KOPT-K1 (cell line): ENCODE measurements around the gene C14orf132.

Experiments used
- H3K27ac ChIP-seq: fragments of 200-600 bp; sonication (generic); 2 replicates; pipeline ENCODE4 v1.5.1; 2016; ENCODE audit warnings: antibody characterized with exemption, mild to moderate bottlenecking, low read depth, low read length; ENCODE audit not compliant: poor library complexity, severe bottlenecking
- H3K36me3 ChIP-seq: fragments of 200-600 bp; sonication (generic); 2 replicates; pipeline ENCODE4 v1.5.1; 2017; ENCODE audit warnings: antibody characterized with exemption, mild to moderate bottlenecking, low read length, moderate library complexity; ENCODE audit not compliant: insufficient read depth
- H3K9me3 ChIP-seq: fragments of 200-600 bp; sonication (generic); 2 replicates; pipeline ENCODE4 v1.5.1; 2017; ENCODE audit warnings: antibody characterized with exemption, low read length, mild to moderate bottlenecking; ENCODE audit not compliant: insufficient read depth, poor library complexity, severe bottlenecking

The C14orf132 gene

DNA sequence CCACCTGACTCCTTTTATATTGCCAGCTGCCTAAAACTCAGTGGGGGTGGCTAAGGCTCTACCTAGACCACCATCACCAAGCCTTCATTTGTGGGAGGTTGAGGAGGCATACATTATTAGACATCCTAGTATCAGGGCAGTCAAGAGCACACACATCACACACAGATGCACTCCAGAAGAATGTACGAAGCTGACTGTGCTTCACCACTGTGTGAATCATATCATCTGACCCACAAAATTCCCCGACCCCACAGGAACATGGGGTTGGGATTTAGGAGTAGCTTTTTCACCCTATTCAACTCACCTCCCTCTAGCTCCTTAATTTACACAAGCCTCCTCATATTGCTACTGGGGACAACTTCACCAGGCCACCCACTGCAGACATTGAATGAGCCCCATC, 100.7 kb downstream of the C14orf132 start:
- no peak overlapping the region for H3K27ac ChIP-seq
- peaks cover 6% of the 10 kb centered on the region for H3K9me3 ChIP-seq

DNA sequence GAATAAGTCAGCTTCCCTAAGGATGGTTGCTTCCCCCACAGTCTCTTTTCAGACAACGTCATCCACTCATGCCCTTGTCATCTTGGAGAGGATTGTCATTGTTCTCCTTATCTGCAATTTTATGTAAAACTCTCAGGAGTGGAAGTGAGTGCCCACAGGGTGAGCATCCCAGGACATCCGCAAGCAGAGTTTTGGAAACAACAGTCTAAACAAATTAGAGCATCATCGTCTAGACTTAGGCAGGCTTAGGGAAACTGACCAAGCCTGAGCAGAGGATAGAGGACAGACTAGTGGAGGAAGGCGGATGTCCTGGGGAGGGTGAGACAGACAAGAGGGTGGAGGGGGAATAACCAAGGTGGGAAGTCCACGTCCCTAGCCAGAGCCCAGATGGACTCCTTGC, 101.8 kb downstream of the C14orf132 start:
- Histone ChIP-seq H3K9me3 (peaks cover 6% of the 10 kb centered on the region), H3K36me3 (no peaks in the 10 kb centered on the region), H3K27ac (no peak overlapping the region)

More for the DNA sequence above, 100.7 kb downstream of the C14orf132 start:
- H3K36me3 ChIP-seq, result no peaks in the 10 kb centered on the region
